HepG2 (cell line): ENCODE results near the gene TAL2. TPM values are rescaled to one million over a fixed set of nuclear protein-coding genes. Genes with fewer than 3 reads are reported as not detected.

Experiments
- AGO2 ChIP-seq: fragments of 200-400 bp; formaldehyde crosslinking; optimal IDR thresholded peaks from 2 replicates; pipeline ENCODE3; 2017; ENCODE audit warnings: mild to moderate bottlenecking, low read depth, low read length, moderate library complexity
- BCL3 ChIP-seq: sonication (generic); formaldehyde crosslinking; IDR thresholded peaks from 2 replicates; pipeline ENCODE4 v1.5.1; 2020; ENCODE audit warnings: mild to moderate bottlenecking, missing genetic modification reagents, moderate library complexity
- ETS1 ChIP-seq: sonication (generic); formaldehyde crosslinking; IDR thresholded peaks from 2 replicates; pipeline ENCODE4 v1.4.0; 2020; ENCODE audit warnings: missing genetic modification reagents
- KAT2B ChIP-seq: fragments of 150-350 bp; IDR thresholded peaks from 2 replicates; pipeline ENCODE4 v1.6.1; 2014; ENCODE audit warnings: low read depth, low read length, borderline replicate concordance
- MAX ChIP-seq: IDR thresholded peaks from 2 replicates; pipeline ENCODE4 v1.6.1; 2012; ENCODE audit warnings: inconsistent platforms
- MTF2 ChIP-seq: sonication (generic); formaldehyde crosslinking; IDR thresholded peaks from 2 replicates; pipeline ENCODE4 v1.5.0; 2020; ENCODE audit warnings: missing genetic modification reagents, borderline replicate concordance
- NFKB2 ChIP-seq: sonication (generic); formaldehyde crosslinking; IDR thresholded peaks from 2 replicates; pipeline ENCODE4 v1.4.0; 2020; ENCODE audit warnings: missing genetic modification reagents, borderline replicate concordance
- PATZ1 ChIP-seq: sonication (generic); formaldehyde crosslinking; IDR thresholded peaks from 2 replicates; pipeline ENCODE4 v1.4.0; 2020; ENCODE audit warnings: missing genetic modification reagents
- PRMT3 ChIP-seq: sonication (generic); formaldehyde crosslinking; IDR thresholded peaks from 2 replicates; pipeline ENCODE4 v1.8.1; 2022; ENCODE audit warnings: low read depth, mild to moderate bottlenecking, moderate library complexity, missing genetic modification reagents, borderline replicate concordance
- TERF1 ChIP-seq: sonication (generic); formaldehyde crosslinking; IDR thresholded peaks from 2 replicates; pipeline ENCODE4 v1.8.0; 2022; ENCODE audit warnings: mild to moderate bottlenecking, missing genetic modification reagents, moderate library complexity
- ZBTB37 ChIP-seq: sonication (generic); formaldehyde crosslinking; IDR thresholded peaks from 2 replicates; pipeline ENCODE4 v1.4.0; 2020; ENCODE audit warnings: mild to moderate bottlenecking, missing genetic modification reagents
- ZFX ChIP-seq: sonication (generic); formaldehyde crosslinking; IDR thresholded peaks from 2 replicates; pipeline ENCODE4 v1.4.0; 2020; ENCODE audit warnings: mild to moderate bottlenecking, low read depth, missing genetic modification reagents, moderate library complexity
- ZNF160 ChIP-seq: sonication (generic); formaldehyde crosslinking; IDR thresholded peaks from 2 replicates; pipeline ENCODE4 v1.8.0; 2022; ENCODE audit warnings: mild to moderate bottlenecking, inconsistent platforms, missing genetic modification reagents
- ZNF224 ChIP-seq: sonication (generic); formaldehyde crosslinking; IDR thresholded peaks from 2 replicates; pipeline ENCODE4 v1.5.0; 2020; ENCODE audit warnings: mild to moderate bottlenecking, missing genetic modification reagents
- ZNF512 ChIP-seq: sonication (generic); formaldehyde crosslinking; IDR thresholded peaks from 2 replicates; pipeline ENCODE4 v1.4.0; 2020; ENCODE audit warnings: mild to moderate bottlenecking, missing genetic modification reagents
- ZNF563 ChIP-seq: sonication (generic); formaldehyde crosslinking; IDR thresholded peaks from 2 replicates; pipeline ENCODE4 v1.8.0; 2022; ENCODE audit warnings: mild to moderate bottlenecking, moderate library complexity, missing genetic modification reagents
- ZNF784 ChIP-seq: sonication (generic); formaldehyde crosslinking; IDR thresholded peaks from 2 replicates; pipeline ENCODE4 v1.5.1; 2020; ENCODE audit warnings: missing genetic modification reagents, mild to moderate bottlenecking, borderline replicate concordance
- polyA plus RNA-seq, 8 experiments: library from polyadenylated mRNA; depleted of rRNA in 3 of 8; stranded (reverse) in 7 of 8; unstranded in 1 of 8; fragments of >200 nt; fragmentation: Illumina TruSeq in 4 of 8; extraction: Trizol in 4 of 8; gene quantifications; 2 replicates each; pipeline versions ENCODE4 v1.2.1 to v1.2.3, GENCODE V29; 2011 to 2016; ENCODE audit warnings: low read depth in 4 of 8, missing spikeins in 1 of 8, mixed read lengths in 1 of 8; ENCODE audit not compliant: insufficient read depth in 1 of 8
- total RNA-seq, 5 experiments: library from RNA; depleted of rRNA; stranded (reverse); fragments of >200 nt; fragmentation: Illumina TruSeq; extraction: Trizol; gene quantifications; 2 replicates each; pipeline ENCODE4 v1.2.3, GENCODE V29; 2016; ENCODE audit warnings: low read depth in 1 of 5

Gene TAL2
- total and polyA plus RNA-seq, 2 of the 13 experiments (the other 11 are each of a cell fraction or from before 2014, with no cell fraction given): 0.22 TPM; not detected in 1

GRCh38 chr9:105656131-105656921, 5.9 kb upstream of the TAL2 start (continued):
- TF ChIP-seq ETS1 (no peak), AGO2 (no peak), ZFX (CRISPR knock-in tag) (peak; percentile 32; the same call in 1 of the 2 replicates), MAX (peak; percentile 86), NFKB2 (CRISPR knock-in tag) (peak; percentile 22; the same call in 1 of the 2 replicates), ZNF563 (CRISPR knock-in tag) (peak; percentile 81; the same call in 1 of the 2 replicates), ZNF224 (CRISPR knock-in tag) (no peak), BCL3 (CRISPR knock-in tag) (peak; percentile 45; the same call in 1 of the 2 replicates), PRMT3 (CRISPR knock-in tag) (0 out of 2 replicates have a peak, but pooled peaks have one; percentile 63), TERF1 (CRISPR knock-in tag) (0 out of 2 replicates have a peak, but pooled peaks have one; percentile 11), KAT2B (no peak), ZBTB37 (CRISPR knock-in tag) (no peak), PATZ1 (peak; percentile 83), MTF2 (CRISPR knock-in tag) (peak; percentile 61; the same call in 1 of the 2 replicates), ZNF512 (0 out of 2 replicates have a peak, but pooled peaks have one; percentile 33), ZNF784 (CRISPR knock-in tag) (no peak), ZNF160 (CRISPR knock-in tag) (no peak)
